HL-60 (cell line): ENCODE data around the gene CLN5.
"Not testable (repeated sequence)": the region's sequence is repeated elsewhere in the genome, so short reads cannot be mapped to it uniquely, and the experiment has no call there.

Experiments
- DNase-seq, 2 experiments: peaks; one replicate each; pipeline ENCODE4 v3.0.0-alpha.2; 2010 to 2020; ENCODE audit warnings: low read depth in 1 of 2, low spot score in 1 of 2
- H3K27ac ChIP-seq: fragments of 250-450 bp; sonication (Bioruptor Pico); replicated peaks from 2 replicates; pipeline ENCODE4 v1.5.1; 2020; ENCODE audit warnings: mild to moderate bottlenecking, moderate library complexity
- H3K27me3 ChIP-seq: fragments of 250-450 bp; sonication (Bioruptor Pico); 2 replicates; pipeline ENCODE4 v1.5.1; 2021; ENCODE audit warnings: mild to moderate bottlenecking, moderate library complexity; ENCODE audit not compliant: insufficient read depth, poor library complexity, severe bottlenecking
- H3K4me3 ChIP-seq: replicated peaks from 2 replicates; pipeline ENCODE4 v1.5.1; 2011; ENCODE audit warnings: mild to moderate bottlenecking, control low read depth, low read length; ENCODE audit not compliant: insufficient read depth
- GABPA ChIP-seq: IDR thresholded peaks from 2 replicates; pipeline ENCODE4 v1.6.1; 2012; ENCODE audit warnings: low read depth
- POLR2AphosphoS5 ChIP-seq: IDR thresholded peaks from 2 replicates; pipeline ENCODE4 v1.6.1; 2012; ENCODE audit warnings: low read depth
- SPI1 ChIP-seq: IDR thresholded peaks from 2 replicates; pipeline ENCODE4 v1.6.1; 2012; ENCODE audit warnings: low read depth, mild to moderate bottlenecking, borderline replicate concordance
- TF ChIP-seq, protein P1 (sequence below): IDR thresholded peaks from 2 replicates; pipeline ENCODE4 v1.6.1; 2012; ENCODE audit warnings: low read depth; ENCODE audit not compliant: insufficient replicate concordance
- TF ChIP-seq, protein P2 (sequence below): IDR thresholded peaks from one replicate; pipeline ENCODE4 v1.5.1; 2011; ENCODE audit warnings: low read length, control low read depth, inconsistent platforms; ENCODE audit not compliant: insufficient read depth

Gene CLN5

DNA sequence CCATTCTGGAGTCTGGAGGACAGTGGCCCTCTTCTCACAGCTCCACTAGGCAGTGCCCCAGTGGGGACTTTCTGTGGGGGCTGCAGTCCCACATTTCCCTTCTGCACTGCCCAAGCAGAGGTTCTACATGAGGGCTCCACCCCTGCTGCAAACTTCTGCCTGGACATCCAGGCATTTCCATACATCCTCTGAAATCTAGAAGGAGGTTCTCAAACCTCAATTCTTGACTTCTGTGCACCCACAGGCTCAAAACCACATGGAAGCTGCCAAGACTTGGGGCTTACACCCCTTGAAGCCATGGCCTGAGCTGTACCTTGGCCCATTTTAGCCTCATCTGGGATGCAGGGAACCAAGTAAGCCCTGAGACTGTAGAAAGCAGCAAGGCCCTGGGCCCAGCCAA, 32.1 kb upstream of the CLN5 start:
- H3K27me3 ChIP-seq, H3K27ac ChIP-seq, H3K4me3 ChIP-seq, DNase-seq: not testable (repeated sequence)

DNA sequence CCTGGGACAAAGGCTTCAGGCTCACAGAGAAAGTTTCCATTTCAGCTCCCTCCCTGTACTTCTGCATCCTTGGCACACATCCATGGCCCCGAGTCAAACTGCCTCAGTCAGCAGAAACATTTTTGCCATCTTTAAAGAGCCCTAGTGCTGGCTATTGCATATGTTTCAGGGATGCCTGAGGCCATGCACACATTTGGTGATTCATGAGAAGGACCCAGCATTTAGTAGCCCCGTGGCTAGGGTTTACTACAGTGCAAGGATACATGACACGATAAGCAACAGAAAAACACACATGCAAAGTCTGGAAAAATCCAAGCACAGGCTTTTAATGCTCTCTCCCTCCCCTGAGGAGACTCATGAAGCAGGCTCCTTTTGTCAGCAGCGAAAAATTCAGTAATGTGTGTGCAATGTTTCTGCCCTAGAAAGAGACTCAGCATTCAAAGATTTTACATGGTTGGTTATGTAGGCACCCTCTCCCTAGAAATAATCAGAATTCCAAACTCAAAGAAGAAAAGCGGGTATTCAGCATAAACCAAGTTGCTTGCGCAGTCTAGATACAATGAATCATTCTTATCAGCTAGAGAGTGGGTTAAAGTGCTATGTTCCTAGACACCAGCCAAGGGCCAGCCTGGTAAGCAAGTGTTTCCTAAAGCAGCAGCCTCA, 26.0 kb upstream of the CLN5 start:
- Histone ChIP-seq H3K27me3 (peaks cover 4% of the 10 kb centered on the region), H3K27ac (no peak overlapping the region), H3K4me3 (no peak overlapping the region)
- no peak for DNase-seq
- no peak for TF ChIP-seq POLR2AphosphoS5
- TF ChIP-seq, protein P1, sequence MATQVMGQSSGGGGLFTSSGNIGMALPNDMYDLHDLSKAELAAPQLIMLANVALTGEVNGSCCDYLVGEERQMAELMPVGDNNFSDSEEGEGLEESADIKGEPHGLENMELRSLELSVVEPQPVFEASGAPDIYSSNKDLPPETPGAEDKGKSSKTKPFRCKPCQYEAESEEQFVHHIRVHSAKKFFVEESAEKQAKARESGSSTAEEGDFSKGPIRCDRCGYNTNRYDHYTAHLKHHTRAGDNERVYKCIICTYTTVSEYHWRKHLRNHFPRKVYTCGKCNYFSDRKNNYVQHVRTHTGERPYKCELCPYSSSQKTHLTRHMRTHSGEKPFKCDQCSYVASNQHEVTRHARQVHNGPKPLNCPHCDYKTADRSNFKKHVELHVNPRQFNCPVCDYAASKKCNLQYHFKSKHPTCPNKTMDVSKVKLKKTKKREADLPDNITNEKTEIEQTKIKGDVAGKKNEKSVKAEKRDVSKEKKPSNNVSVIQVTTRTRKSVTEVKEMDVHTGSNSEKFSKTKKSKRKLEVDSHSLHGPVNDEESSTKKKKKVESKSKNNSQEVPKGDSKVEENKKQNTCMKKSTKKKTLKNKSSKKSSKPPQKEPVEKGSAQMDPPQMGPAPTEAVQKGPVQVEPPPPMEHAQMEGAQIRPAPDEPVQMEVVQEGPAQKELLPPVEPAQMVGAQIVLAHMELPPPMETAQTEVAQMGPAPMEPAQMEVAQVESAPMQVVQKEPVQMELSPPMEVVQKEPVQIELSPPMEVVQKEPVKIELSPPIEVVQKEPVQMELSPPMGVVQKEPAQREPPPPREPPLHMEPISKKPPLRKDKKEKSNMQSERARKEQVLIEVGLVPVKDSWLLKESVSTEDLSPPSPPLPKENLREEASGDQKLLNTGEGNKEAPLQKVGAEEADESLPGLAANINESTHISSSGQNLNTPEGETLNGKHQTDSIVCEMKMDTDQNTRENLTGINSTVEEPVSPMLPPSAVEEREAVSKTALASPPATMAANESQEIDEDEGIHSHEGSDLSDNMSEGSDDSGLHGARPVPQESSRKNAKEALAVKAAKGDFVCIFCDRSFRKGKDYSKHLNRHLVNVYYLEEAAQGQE: no peak
- no peak for TF ChIP-seq GABPA
- TF ChIP-seq, protein P2, sequence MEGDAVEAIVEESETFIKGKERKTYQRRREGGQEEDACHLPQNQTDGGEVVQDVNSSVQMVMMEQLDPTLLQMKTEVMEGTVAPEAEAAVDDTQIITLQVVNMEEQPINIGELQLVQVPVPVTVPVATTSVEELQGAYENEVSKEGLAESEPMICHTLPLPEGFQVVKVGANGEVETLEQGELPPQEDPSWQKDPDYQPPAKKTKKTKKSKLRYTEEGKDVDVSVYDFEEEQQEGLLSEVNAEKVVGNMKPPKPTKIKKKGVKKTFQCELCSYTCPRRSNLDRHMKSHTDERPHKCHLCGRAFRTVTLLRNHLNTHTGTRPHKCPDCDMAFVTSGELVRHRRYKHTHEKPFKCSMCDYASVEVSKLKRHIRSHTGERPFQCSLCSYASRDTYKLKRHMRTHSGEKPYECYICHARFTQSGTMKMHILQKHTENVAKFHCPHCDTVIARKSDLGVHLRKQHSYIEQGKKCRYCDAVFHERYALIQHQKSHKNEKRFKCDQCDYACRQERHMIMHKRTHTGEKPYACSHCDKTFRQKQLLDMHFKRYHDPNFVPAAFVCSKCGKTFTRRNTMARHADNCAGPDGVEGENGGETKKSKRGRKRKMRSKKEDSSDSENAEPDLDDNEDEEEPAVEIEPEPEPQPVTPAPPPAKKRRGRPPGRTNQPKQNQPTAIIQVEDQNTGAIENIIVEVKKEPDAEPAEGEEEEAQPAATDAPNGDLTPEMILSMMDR: no peak
- TF ChIP-seq SPI1: no peak

DNA sequence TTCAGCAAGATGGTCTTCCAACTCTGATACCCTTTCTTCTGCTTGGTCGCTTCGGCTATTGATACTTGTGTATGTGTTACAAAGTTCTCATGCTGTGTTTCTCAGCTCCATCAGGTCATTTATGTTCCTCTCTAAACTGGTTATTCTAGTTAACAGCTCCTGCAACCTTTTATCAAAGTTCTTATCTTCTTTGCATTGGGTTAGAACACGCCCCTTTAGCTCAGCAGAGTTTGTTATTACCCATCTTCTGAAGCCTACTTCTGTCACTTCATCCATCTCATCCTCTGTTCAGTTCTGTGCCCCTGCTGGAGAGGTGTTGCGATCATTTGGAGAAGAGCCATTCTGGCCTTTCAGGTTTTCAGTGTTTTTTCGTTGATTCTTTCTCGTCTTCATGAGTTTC, 24.9 kb upstream of the CLN5 start:
- no peak for DNase-seq
- Histone ChIP-seq H3K27ac (no peak overlapping the region), H3K27me3 (peaks cover 4% of the 10 kb centered on the region), H3K4me3 (no peak overlapping the region)
- TF ChIP-seq SPI1 (no peak), POLR2AphosphoS5 (no peak), GABPA (no peak)
- TF ChIP-seq, protein P2: no peak
- TF ChIP-seq, protein P1: no peak

DNA sequence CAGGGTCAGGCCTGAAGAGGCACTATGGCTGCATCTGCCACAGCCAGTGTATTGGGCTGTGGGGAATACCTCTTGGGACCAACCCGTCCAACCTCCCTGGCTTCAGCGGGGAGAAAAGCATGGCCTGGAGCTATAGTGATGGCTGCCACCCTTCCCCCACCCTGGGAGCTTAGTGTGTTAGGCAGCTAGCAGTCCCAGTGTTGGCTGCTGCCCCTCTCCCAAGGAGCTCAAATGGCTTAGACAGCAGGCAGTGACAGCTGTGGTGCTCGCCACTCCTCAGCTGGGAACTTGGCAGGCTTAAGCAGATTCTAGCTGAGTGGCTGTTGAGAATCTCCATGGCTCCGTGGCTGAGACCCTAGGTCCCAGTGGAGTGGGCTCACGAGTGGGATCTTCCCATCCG, 23.8 kb upstream of the CLN5 start:
- Histone ChIP-seq H3K27me3 (peaks cover 4% of the 10 kb centered on the region), H3K27ac (no peak overlapping the region), H3K4me3 (no peak overlapping the region)
- TF ChIP-seq GABPA (no peak), POLR2AphosphoS5 (no peak), SPI1 (no peak)
- TF ChIP-seq, protein P2: no peak
- TF ChIP-seq, protein P1: no peak
- no peak for DNase-seq
